GM12891 (cell line): Measurements from ENCODE around the gene GRIN2A.

ENCODE experiments used
- PAX5 ChIP-seq: IDR thresholded peaks from 2 replicates; pipeline ENCODE4 v1.6.1; 2011; ENCODE audit warnings: low read length, moderate library complexity, mild to moderate bottlenecking; ENCODE audit not compliant: insufficient read depth, severe bottlenecking
- POLR2A ChIP-seq: IDR thresholded peaks from 2 replicates; pipeline ENCODE4 v1.6.1; 2011; ENCODE audit warnings: low read depth, low read length, control low read depth
- POLR2AphosphoS5 ChIP-seq: IDR thresholded peaks from 2 replicates; pipeline ENCODE4 v1.6.1; 2011; ENCODE audit warnings: low read depth, low read length, control low read depth

GRCh38 chr16:10113248-10113647 lies 69.0 kb downstream of the GRIN2A start:
- no peak for TF ChIP-seq POLR2A
- TF ChIP-seq POLR2AphosphoS5 = no peak
- no peak for TF ChIP-seq PAX5
